Activated CD4-positive, alpha-beta T cell treated with anti-CD3 and anti-CD28 coated beads for 36 hours (primary cell): ENCODE measurements around the gene BEGAIN. TPM values are rescaled to one million over a fixed set of nuclear protein-coding genes. Genes with fewer than 3 reads are reported as not detected.
A peak's percentile ranks its signal among the peaks of the same experiment; 100 is the strongest.

Experiments
- ATAC-seq: fragments of 200-7000 bp; cut with Tn5 transposase; one replicate; pipeline ENCODE4 v1.10.0; 2021; ENCODE audit warnings: mild to moderate bottlenecking, moderate library complexity
- CTCF ChIA-PET: fragments of 350-600 bp; sonication (Branson Sonifier 250); formaldehyde crosslinking; loops from one replicate; lab custom pipeline; 2021; ENCODE audit warnings: antibody characterized with exemption; lab: Charles Lee
- POLR2A ChIA-PET: fragments of 350-600 bp; sonication (Branson Sonifier 250); formaldehyde crosslinking; loops from one replicate; lab custom pipeline; 2021; ENCODE audit warnings: antibody characterized with exemption, inconsistent platforms; lab: Charles Lee
- DNase-seq: peaks from one replicate; pipeline ENCODE4 v3.0.0-alpha.2; 2020
- H3K27ac Mint-ChIP-seq: one replicate; pipeline ENCODE4 v1.8.0; 2021; ENCODE audit warnings: mixed read lengths
- H3K27me3 Mint-ChIP-seq: one replicate; pipeline ENCODE4 v1.8.0; 2021; ENCODE audit warnings: mixed read lengths
- H3K36me3 Mint-ChIP-seq: one replicate; pipeline ENCODE4 v1.8.0; 2021; ENCODE audit warnings: low read depth, mixed read lengths
- H3K4me1 Mint-ChIP-seq: one replicate; pipeline ENCODE4 v1.8.0; 2021; ENCODE audit warnings: mixed read lengths
- H3K4me3 Mint-ChIP-seq: one replicate; pipeline ENCODE4 v1.8.0; 2021; ENCODE audit warnings: mild to moderate bottlenecking, moderate library complexity, mixed read lengths
- H3K9me3 Mint-ChIP-seq: one replicate; pipeline ENCODE4 v1.8.0; 2021; ENCODE audit warnings: low read depth, mixed read lengths
- intact Hi-C, 2 experiments: fragments of 100-400 bp; cut with DNase I in 1 of 2; cut with micrococcal nuclease in 1 of 2; formaldehyde crosslinking; loops; one replicate each; pipeline versions ENCODE4 v1.14.2 to v1.15.1; 2022 to 2024; cut with DNase I, micrococcal nuclease
- total RNA-seq, 2 experiments: library from RNA; stranded (reverse); gene quantifications; one replicate each; pipeline ENCODE4 v1.2.3, GENCODE V29; 2021

The BEGAIN gene
- total RNA-seq, 2 experiments from 2014 or later = 3.1 to 3.5 TPM

GRCh38 chr14:100531152-100532121 lies 55.8 kb downstream of the BEGAIN start:
- no peaks in the 10 kb centered on the region for H3K9me3 Mint-ChIP-seq
- H3K36me3 Mint-ChIP-seq = no peaks in the 10 kb centered on the region
- CTCF ChIA-PET = interaction anchor here (0.6 to 1.1 kb wide), 2 partner anchors 147 to 272 kb away, joined by 3 read pairs; no protein-coding TSS in a partner anchor
- no peaks in the 10 kb centered on the region for H3K27me3 Mint-ChIP-seq
- DNase-seq (peak; percentile 4), ATAC-seq (no peak)
- no peak overlapping the region for H3K4me3 Mint-ChIP-seq
- no peak overlapping the region for H3K27ac Mint-ChIP-seq
- peaks cover 4% of the 10 kb centered on the region for H3K4me1 Mint-ChIP-seq
- intact Hi-C loops = no loop called here
- POLR2A ChIA-PET = no interaction called here

- no peaks in the 10 kb centered on the region for H3K9me3 Mint-ChIP-seq
- ChIA-PET CTCF (interaction anchor here (0.6 to 1.1 kb wide), 2 partner anchors 146 to 271 kb away, joined by 3 read pairs; no protein-coding TSS in a partner anchor), POLR2A (no interaction called here)
- H3K27me3 Mint-ChIP-seq = no peaks in the 10 kb centered on the region
- H3K4me3 Mint-ChIP-seq = no peak overlapping the region
- H3K4me1 Mint-ChIP-seq = peaks cover 4% of the 10 kb centered on the region
- DNase-seq = no peak
- no peak overlapping the region for H3K27ac Mint-ChIP-seq
- ATAC-seq = no peak
- intact Hi-C loops = no loop called here
- H3K36me3 Mint-ChIP-seq = no peaks in the 10 kb centered on the region
Measured at GRCh38 chr14:100530270-100531072, 56.7 kb downstream of the BEGAIN start.

- POLR2A ChIA-PET = no interaction called here
- CTCF ChIA-PET = no interaction called here
- Mint-ChIP-seq H3K4me3 (no peak overlapping the region), H3K27me3 (no peaks in the 10 kb centered on the region), H3K27ac (no peak overlapping the region), H3K9me3 (no peaks in the 10 kb centered on the region), H3K36me3 (no peaks in the 10 kb centered on the region), H3K4me1 (peaks cover 4% of the 10 kb centered on the region)
- DNase-seq (no peak), ATAC-seq (no peak)
- intact Hi-C loops = loop anchor here (5.0 to 10.0 kb wide), 2 partner anchors 145 to 147 kb away; no protein-coding TSS in a partner anchor
Measured at GRCh38 chr14:100529561-100530031, 57.6 kb downstream of the BEGAIN start.

- no peaks in the 10 kb centered on the region for H3K9me3 Mint-ChIP-seq
- DNase-seq = no peak
- ChIA-PET POLR2A (no interaction called here), CTCF (no interaction called here)
- H3K4me1 Mint-ChIP-seq = peaks cover 2% of the 10 kb centered on the region
- no peak overlapping the region for H3K4me3 Mint-ChIP-seq
- no peak for ATAC-seq
- intact Hi-C loops = loop anchor here (5.0 to 10.0 kb wide), 2 partner anchors 144 to 147 kb away; no protein-coding TSS in a partner anchor
- H3K36me3 Mint-ChIP-seq = no peaks in the 10 kb centered on the region
- no peaks in the 10 kb centered on the region for H3K27me3 Mint-ChIP-seq
- H3K27ac Mint-ChIP-seq = no peak overlapping the region
Measured at GRCh38 chr14:100528962-100529560, 58.2 kb downstream of the BEGAIN start.

GRCh38 chr14:100526632-100527031 lies 60.6 kb downstream of the BEGAIN start:
- no peak overlapping the region for H3K4me3 Mint-ChIP-seq
- no peak for ATAC-seq
- H3K27me3 Mint-ChIP-seq = no peaks in the 10 kb centered on the region
- CTCF ChIA-PET = interaction anchor here (0.7 to 4.0 kb wide), 3 partner anchors 119 to 579 kb away, joined by 3 to 57 read pairs (median 17); no protein-coding TSS in a partner anchor
- no peaks in the 10 kb centered on the region for H3K36me3 Mint-ChIP-seq
- intact Hi-C loops = loop anchor here (5.0 to 10.0 kb wide), 2 partner anchors 142 to 144 kb away; no protein-coding TSS in a partner anchor
- no peak for DNase-seq
- POLR2A ChIA-PET = no interaction called here
- no peaks in the 10 kb centered on the region for H3K9me3 Mint-ChIP-seq
- H3K27ac Mint-ChIP-seq = no peak overlapping the region
- H3K4me1 Mint-ChIP-seq = no peaks in the 10 kb centered on the region

GRCh38 chr14:100526057-100526456 lies 61.2 kb downstream of the BEGAIN start:
- Mint-ChIP-seq H3K9me3 (no peaks in the 10 kb centered on the region), H3K27ac (no peak overlapping the region), H3K27me3 (no peaks in the 10 kb centered on the region), H3K4me1 (no peaks in the 10 kb centered on the region), H3K36me3 (no peaks in the 10 kb centered on the region), H3K4me3 (no peak overlapping the region)
- ChIA-PET POLR2A (no interaction called here), CTCF (interaction anchor here (0.7 to 4.0 kb wide), 3 partner anchors 119 to 579 kb away, joined by 3 to 57 read pairs (median 17); no protein-coding TSS in a partner anchor)
- intact Hi-C loops = loop anchor here (5.0 to 10.0 kb wide), 2 partner anchors 141 to 144 kb away; no protein-coding TSS in a partner anchor
- ATAC-seq (no peak), DNase-seq (no peak)

- DNase-seq = no peak
- no peak for ATAC-seq
- ChIA-PET POLR2A (no interaction called here), CTCF (interaction anchor here (0.7 to 4.0 kb wide), 8 partner anchors 18 to 130 kb away, joined by 3 to 57 read pairs (median 4); no protein-coding TSS in a partner anchor)
- no peaks in the 10 kb centered on the region for H3K4me1 Mint-ChIP-seq
- H3K36me3 Mint-ChIP-seq = no peaks in the 10 kb centered on the region
- no peaks in the 10 kb centered on the region for H3K9me3 Mint-ChIP-seq
- no peak overlapping the region for H3K4me3 Mint-ChIP-seq
- no peaks in the 10 kb centered on the region for H3K27me3 Mint-ChIP-seq
- intact Hi-C loops = loop anchor here (1.0 to 10.0 kb wide), 4 partner anchors 119 to 143 kb away; no protein-coding TSS in a partner anchor
- no peak overlapping the region for H3K27ac Mint-ChIP-seq
Measured at GRCh38 chr14:100525615-100526014, 61.6 kb downstream of the BEGAIN start.

GRCh38 chr14:100524933-100525243 lies 62.3 kb downstream of the BEGAIN start:
- intact Hi-C loops = loop anchor here (1.0 to 10.0 kb wide), 4 partner anchors 120 to 143 kb away; no protein-coding TSS in a partner anchor
- Mint-ChIP-seq H3K27me3 (no peaks in the 10 kb centered on the region), H3K36me3 (no peaks in the 10 kb centered on the region), H3K4me3 (no peak overlapping the region), H3K9me3 (no peaks in the 10 kb centered on the region), H3K4me1 (no peaks in the 10 kb centered on the region), H3K27ac (no peak overlapping the region)
- ChIA-PET POLR2A (no interaction called here), CTCF (interaction anchor here (0.5 to 4.0 kb wide), 14 partner anchors 9 to 131 kb away, joined by 3 to 57 read pairs (median 3); no protein-coding TSS in a partner anchor)
- peak; percentile 74 for DNase-seq
- ATAC-seq = peak; percentile 65

- Mint-ChIP-seq H3K4me3 (no peak overlapping the region), H3K27ac (no peak overlapping the region), H3K27me3 (no peaks in the 10 kb centered on the region), H3K36me3 (no peaks in the 10 kb centered on the region), H3K9me3 (no peaks in the 10 kb centered on the region), H3K4me1 (no peaks in the 10 kb centered on the region)
- intact Hi-C loops = loop anchor here in 1 of 2 experiments (2.0 to 10.0 kb wide), 2 partner anchors 120 to 140 kb away; no protein-coding TSS in a partner anchor
- POLR2A ChIA-PET = no interaction called here
- ATAC-seq = no peak
- CTCF ChIA-PET = interaction anchor here (0.5 to 4.0 kb wide), 12 partner anchors 10 to 131 kb away, joined by 3 to 57 read pairs (median 4); no protein-coding TSS in a partner anchor
- no peak for DNase-seq
Measured at GRCh38 chr14:100524233-100524932, 62.8 kb downstream of the BEGAIN start.

- H3K4me1 Mint-ChIP-seq = no peaks in the 10 kb centered on the region
- CTCF ChIA-PET = interaction anchor here (1.7 to 4.0 kb wide), 3 partner anchors 12 to 129 kb away, joined by 4 to 57 read pairs (median 17); no protein-coding TSS in a partner anchor
Measured at GRCh38 chr14:100523843-100524169, 63.4 kb downstream of the BEGAIN start.

More at GRCh38 chr14:100523843-100524169, 63.4 kb downstream of the BEGAIN start:
- no peak for ATAC-seq
- intact Hi-C loops = loop anchor here in 1 of 2 experiments (2.0 to 10.0 kb wide), 2 partner anchors 121 to 139 kb away; no protein-coding TSS in a partner anchor
- H3K9me3 Mint-ChIP-seq = no peaks in the 10 kb centered on the region
- H3K27me3 Mint-ChIP-seq = no peaks in the 10 kb centered on the region
- H3K4me3 Mint-ChIP-seq = no peak overlapping the region
- H3K36me3 Mint-ChIP-seq = no peaks in the 10 kb centered on the region
- no peak for DNase-seq
- H3K27ac Mint-ChIP-seq = no peak overlapping the region
- POLR2A ChIA-PET = no interaction called here
